Measurements from ENCODE around the gene ERC2.

The ERC2 gene

DNA sequence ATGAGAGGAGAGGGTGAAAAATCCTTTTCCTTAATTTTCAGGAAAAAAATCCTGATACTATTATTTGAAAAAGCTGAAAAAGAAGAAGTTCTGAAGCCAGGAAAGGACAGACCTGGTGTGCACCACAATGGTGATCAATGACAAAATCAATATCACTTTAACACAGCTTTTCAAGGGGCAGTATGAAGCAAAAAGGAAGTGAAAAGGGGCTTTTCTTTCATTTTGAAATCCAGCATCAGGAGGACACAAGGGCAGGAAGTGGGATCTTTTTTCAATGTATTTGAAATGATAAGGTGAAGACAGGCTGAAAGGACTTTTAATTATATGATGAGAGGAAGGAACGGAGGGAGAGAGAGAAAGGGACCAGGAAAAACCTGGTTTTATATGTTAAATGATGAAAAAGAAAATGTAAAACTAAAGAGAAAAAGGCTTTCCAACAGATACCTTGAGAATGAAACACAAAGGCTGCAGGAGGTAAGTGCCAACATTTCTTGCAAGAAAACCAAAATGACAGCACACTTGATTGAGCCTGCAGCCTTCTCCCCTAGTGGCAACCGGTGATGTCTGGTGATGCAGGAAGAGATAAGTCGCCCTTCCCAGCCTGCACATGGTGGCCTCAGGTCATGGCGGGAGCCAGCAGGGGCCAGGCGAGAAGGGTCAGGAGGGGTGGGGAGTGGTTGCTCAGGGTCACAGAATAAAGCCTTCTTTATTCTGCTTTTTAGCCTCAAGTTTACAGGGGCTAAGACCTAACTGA is 744.4 kb downstream of the ERC2 start:
- Histone ChIP-seq H3K4me3 (ENCODE audit: low read depth, low read length) (no peak overlapping the region), H3K4me1 (ENCODE audit: control insufficient read depth, insufficient read depth, low read length) (peaks cover 3% of the 10 kb centered on the region; the same call in 1 of the 2 replicates), H3K27ac (ENCODE audit: extremely low read depth, low read depth, low read length) (no peak overlapping the region), H3K36me3 (ENCODE audit: control insufficient read depth in 2 of 2, insufficient read depth in 1 of 2, low read length in 2 of 2) (no peaks in the 10 kb centered on the region), H3K9me3 (ENCODE audit: control insufficient read depth, insufficient read depth, low read depth, low read length) (no peaks in the 10 kb centered on the region)
- ChIA-PET POLR2A (interaction anchor here (0.6 kb wide), 1 partner anchor 35 kb away, joined by 5 read pairs; no protein-coding TSS in a partner anchor), CTCF (interaction anchor here (0.5 to 1.3 kb wide), 2 partner anchors 236 to 869 kb away, joined by 3 to 4 read pairs; no protein-coding TSS in a partner anchor)
- no peak for TF ChIP-seq ZNF623 (tag by site-specific recombination; IDR thresholded peaks at IDR 0.05)
- no peak for TF ChIP-seq ZNF701 (tag by site-specific recombination; IDR thresholded peaks at IDR 0.05)
- TF ChIP-seq ZNF530 (tag by site-specific recombination; IDR thresholded peaks at IDR 0.05; ENCODE audit: low read depth), result no peak
- TF ChIP-seq ZNF561 (tag by site-specific recombination; IDR thresholded peaks at IDR 0.05; ENCODE audit: borderline replicate concordance), result no peak
- TF ChIP-seq, protein P1, sequence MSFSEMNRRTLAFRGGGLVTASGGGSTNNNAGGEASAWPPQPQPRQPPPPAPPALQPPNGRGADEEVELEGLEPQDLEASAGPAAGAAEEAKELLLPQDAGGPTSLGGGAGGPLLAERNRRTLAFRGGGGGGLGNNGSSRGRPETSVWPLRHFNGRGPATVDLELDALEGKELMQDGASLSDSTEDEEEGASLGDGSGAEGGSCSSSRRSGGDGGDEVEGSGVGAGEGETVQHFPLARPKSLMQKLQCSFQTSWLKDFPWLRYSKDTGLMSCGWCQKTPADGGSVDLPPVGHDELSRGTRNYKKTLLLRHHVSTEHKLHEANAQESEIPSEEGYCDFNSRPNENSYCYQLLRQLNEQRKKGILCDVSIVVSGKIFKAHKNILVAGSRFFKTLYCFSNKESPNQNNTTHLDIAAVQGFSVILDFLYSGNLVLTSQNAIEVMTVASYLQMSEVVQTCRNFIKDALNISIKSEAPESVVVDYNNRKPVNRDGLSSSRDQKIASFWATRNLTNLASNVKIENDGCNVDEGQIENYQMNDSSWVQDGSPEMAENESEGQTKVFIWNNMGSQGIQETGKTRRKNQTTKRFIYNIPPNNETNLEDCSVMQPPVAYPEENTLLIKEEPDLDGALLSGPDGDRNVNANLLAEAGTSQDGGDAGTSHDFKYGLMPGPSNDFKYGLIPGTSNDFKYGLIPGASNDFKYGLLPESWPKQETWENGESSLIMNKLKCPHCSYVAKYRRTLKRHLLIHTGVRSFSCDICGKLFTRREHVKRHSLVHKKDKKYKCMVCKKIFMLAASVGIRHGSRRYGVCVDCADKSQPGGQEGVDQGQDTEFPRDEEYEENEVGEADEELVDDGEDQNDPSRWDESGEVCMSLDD (tag by site-specific recombination; IDR thresholded peaks at IDR 0.05), result no peak
- TF ChIP-seq, protein P2, sequence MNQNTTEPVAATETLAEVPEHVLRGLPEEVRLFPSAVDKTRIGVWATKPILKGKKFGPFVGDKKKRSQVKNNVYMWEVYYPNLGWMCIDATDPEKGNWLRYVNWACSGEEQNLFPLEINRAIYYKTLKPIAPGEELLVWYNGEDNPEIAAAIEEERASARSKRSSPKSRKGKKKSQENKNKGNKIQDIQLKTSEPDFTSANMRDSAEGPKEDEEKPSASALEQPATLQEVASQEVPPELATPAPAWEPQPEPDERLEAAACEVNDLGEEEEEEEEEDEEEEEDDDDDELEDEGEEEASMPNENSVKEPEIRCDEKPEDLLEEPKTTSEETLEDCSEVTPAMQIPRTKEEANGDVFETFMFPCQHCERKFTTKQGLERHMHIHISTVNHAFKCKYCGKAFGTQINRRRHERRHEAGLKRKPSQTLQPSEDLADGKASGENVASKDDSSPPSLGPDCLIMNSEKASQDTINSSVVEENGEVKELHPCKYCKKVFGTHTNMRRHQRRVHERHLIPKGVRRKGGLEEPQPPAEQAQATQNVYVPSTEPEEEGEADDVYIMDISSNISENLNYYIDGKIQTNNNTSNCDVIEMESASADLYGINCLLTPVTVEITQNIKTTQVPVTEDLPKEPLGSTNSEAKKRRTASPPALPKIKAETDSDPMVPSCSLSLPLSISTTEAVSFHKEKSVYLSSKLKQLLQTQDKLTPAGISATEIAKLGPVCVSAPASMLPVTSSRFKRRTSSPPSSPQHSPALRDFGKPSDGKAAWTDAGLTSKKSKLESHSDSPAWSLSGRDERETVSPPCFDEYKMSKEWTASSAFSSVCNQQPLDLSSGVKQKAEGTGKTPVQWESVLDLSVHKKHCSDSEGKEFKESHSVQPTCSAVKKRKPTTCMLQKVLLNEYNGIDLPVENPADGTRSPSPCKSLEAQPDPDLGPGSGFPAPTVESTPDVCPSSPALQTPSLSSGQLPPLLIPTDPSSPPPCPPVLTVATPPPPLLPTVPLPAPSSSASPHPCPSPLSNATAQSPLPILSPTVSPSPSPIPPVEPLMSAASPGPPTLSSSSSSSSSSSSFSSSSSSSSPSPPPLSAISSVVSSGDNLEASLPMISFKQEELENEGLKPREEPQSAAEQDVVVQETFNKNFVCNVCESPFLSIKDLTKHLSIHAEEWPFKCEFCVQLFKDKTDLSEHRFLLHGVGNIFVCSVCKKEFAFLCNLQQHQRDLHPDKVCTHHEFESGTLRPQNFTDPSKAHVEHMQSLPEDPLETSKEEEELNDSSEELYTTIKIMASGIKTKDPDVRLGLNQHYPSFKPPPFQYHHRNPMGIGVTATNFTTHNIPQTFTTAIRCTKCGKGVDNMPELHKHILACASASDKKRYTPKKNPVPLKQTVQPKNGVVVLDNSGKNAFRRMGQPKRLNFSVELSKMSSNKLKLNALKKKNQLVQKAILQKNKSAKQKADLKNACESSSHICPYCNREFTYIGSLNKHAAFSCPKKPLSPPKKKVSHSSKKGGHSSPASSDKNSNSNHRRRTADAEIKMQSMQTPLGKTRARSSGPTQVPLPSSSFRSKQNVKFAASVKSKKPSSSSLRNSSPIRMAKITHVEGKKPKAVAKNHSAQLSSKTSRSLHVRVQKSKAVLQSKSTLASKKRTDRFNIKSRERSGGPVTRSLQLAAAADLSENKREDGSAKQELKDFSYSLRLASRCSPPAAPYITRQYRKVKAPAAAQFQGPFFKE (tag by site-specific recombination; IDR thresholded peaks at IDR 0.05; ENCODE audit: borderline replicate concordance), result no peak

DNA sequence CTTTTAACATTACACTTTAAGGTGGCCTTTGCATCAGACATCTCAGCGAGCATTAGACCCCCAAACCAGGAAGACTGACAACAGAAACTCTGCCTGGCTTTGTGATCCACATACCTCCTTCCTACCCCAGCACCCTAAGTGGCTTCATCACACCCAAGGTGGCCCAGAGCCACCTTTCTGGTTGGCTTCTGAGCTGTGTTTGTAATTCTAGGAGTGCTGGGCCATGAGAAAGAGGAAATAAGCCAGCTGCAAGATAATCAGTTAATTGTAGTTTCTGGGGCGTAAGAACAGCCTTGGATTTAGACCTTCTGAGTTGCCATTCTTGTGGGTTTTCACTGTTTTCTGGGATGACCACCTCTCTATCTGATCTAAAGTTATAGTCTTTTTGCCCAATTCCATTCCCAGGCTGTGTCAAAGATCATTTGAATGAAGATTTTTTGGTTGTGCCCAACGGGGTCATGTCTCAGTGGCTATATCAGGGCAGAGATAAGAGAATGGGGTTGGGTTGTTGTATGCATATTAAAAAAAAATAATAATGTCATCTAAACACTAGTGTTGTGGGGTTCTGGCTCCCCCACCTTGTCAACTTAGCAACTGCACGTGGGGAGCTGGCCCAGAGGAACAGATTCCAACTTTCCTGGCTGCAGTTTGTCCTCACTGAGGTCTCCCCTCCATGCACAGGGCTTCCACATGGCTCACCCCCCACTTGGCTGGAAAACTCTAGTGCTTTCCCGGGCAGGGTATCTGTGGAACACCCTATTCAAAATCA is 746.4 kb downstream of the ERC2 start:
- ChIA-PET POLR2A (no interaction called here), CTCF (interaction anchor here (0.6 to 1.3 kb wide), 7 partner anchors 10 to 789 kb away, joined by 3 to 4 read pairs (median 3); no protein-coding TSS in a partner anchor)

More for the DNA sequence above, 746.4 kb downstream of the ERC2 start:
- Histone ChIP-seq H3K27ac (ENCODE audit: extremely low read depth, low read depth, low read length) (no peak overlapping the region), H3K4me3 (ENCODE audit: low read depth, low read length) (no peak overlapping the region), H3K9me3 (ENCODE audit: control insufficient read depth, insufficient read depth, low read depth, low read length) (no peaks in the 10 kb centered on the region), H3K36me3 (ENCODE audit: control insufficient read depth in 2 of 2, insufficient read depth in 1 of 2, low read length in 2 of 2) (no peaks in the 10 kb centered on the region), H3K4me1 (ENCODE audit: control insufficient read depth, insufficient read depth, low read length) (peaks cover 8% of the 10 kb centered on the region)
- TF ChIP-seq, protein P3, sequence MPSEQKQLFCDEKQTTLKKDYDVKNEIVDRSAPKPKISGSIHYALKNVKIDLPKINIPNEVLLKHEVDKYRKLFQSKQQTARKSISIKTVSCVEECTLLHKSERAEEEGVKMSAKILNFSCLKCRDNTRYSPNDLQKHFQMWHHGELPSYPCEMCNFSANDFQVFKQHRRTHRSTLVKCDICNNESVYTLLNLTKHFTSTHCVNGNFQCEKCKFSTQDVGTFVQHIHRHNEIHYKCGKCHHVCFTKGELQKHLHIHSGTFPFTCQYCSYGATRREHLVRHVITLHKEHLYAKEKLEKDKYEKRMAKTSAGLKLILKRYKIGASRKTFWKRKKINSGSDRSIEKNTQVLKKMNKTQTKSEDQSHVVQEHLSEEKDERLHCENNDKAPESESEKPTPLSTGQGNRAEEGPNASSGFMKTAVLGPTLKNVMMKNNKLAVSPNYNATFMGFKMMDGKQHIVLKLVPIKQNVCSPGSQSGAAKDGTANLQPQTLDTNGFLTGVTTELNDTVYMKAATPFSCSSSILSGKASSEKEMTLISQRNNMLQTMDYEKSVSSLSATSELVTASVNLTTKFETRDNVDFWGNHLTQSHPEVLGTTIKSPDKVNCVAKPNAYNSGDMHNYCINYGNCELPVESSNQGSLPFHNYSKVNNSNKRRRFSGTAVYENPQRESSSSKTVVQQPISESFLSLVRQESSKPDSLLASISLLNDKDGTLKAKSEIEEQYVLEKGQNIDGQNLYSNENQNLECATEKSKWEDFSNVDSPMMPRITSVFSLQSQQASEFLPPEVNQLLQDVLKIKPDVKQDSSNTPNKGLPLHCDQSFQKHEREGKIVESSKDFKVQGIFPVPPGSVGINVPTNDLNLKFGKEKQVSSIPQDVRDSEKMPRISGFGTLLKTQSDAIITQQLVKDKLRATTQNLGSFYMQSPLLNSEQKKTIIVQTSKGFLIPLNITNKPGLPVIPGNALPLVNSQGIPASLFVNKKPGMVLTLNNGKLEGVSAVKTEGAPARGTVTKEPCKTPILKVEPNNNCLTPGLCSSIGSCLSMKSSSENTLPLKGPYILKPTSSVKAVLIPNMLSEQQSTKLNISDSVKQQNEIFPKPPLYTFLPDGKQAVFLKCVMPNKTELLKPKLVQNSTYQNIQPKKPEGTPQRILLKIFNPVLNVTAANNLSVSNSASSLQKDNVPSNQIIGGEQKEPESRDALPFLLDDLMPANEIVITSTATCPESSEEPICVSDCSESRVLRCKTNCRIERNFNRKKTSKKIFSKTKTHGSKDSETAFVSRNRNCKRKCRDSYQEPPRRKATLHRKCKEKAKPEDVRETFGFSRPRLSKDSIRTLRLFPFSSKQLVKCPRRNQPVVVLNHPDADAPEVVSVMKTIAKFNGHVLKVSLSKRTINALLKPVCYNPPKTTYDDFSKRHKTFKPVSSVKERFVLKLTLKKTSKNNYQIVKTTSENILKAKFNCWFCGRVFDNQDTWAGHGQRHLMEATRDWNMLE (tag by site-specific recombination; conservative IDR thresholded peaks at IDR 0.05; ENCODE audit: low read depth), result no peak
- TF ChIP-seq KLF10 (tag by site-specific recombination; IDR thresholded peaks at IDR 0.05) (no peak), YY1 (tag by site-specific recombination; IDR thresholded peaks at IDR 0.05) (no peak), ZNF404 (tag by site-specific recombination; IDR thresholded peaks at IDR 0.05) (no peak)
- TF ChIP-seq, protein P4, sequence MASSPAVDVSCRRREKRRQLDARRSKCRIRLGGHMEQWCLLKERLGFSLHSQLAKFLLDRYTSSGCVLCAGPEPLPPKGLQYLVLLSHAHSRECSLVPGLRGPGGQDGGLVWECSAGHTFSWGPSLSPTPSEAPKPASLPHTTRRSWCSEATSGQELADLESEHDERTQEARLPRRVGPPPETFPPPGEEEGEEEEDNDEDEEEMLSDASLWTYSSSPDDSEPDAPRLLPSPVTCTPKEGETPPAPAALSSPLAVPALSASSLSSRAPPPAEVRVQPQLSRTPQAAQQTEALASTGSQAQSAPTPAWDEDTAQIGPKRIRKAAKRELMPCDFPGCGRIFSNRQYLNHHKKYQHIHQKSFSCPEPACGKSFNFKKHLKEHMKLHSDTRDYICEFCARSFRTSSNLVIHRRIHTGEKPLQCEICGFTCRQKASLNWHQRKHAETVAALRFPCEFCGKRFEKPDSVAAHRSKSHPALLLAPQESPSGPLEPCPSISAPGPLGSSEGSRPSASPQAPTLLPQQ (tag by site-specific recombination; IDR thresholded peaks at IDR 0.05), result no peak

Data from HEK293 (cell line).